Ishikawa (cell line): ENCODE data around the gene PIP4K2A.

Source experiments
- CEBPB ChIP-seq: IDR thresholded peaks from 2 replicates; pipeline ENCODE4 v1.6.1; 2012
- CREB1 ChIP-seq: IDR thresholded peaks from 2 replicates; pipeline ENCODE4 v1.6.1; 2012; ENCODE audit warnings: low read depth
- EGR1 ChIP-seq: IDR thresholded peaks from 2 replicates; pipeline ENCODE4 v1.6.1; 2012
- EP300 ChIP-seq: IDR thresholded peaks from 2 replicates; pipeline ENCODE4 v1.6.1; 2012; ENCODE audit warnings: borderline replicate concordance
- FOXM1 ChIP-seq: IDR thresholded peaks from 2 replicates; pipeline ENCODE4 v1.6.1; 2012; ENCODE audit warnings: low read depth, borderline replicate concordance
- MAX ChIP-seq: IDR thresholded peaks from 2 replicates; pipeline ENCODE4 v1.6.1; 2012
- NFIC ChIP-seq: IDR thresholded peaks from 2 replicates; pipeline ENCODE4 v1.6.1; 2012
- RAD21 ChIP-seq: IDR thresholded peaks from 2 replicates; pipeline ENCODE4 v1.6.1; 2012; ENCODE audit warnings: low read depth
- REST ChIP-seq: IDR thresholded peaks from 2 replicates; pipeline ENCODE4 v1.6.1; 2012; ENCODE audit warnings: low read depth, mild to moderate bottlenecking
- TAF1 ChIP-seq: IDR thresholded peaks from 2 replicates; pipeline ENCODE4 v1.6.1; 2012; ENCODE audit warnings: low read depth, mild to moderate bottlenecking
- TCF12 ChIP-seq: IDR thresholded peaks from 2 replicates; pipeline ENCODE4 v1.6.1; 2012; ENCODE audit warnings: low read depth
- TEAD4 ChIP-seq: IDR thresholded peaks from 2 replicates; pipeline ENCODE4 v1.6.1; 2012
- YY1 ChIP-seq: IDR thresholded peaks from 2 replicates; pipeline ENCODE4 v1.6.1; 2012; ENCODE audit warnings: low read depth
- ZBTB7A ChIP-seq: IDR thresholded peaks from 2 replicates; pipeline ENCODE4 v1.6.1; 2012; ENCODE audit warnings: low read depth

GRCh38 chr10:22580711-22581110 lies 133.7 kb downstream of the PIP4K2A start:
- TF ChIP-seq TAF1, result no peak
- TF ChIP-seq EP300, result no peak
- no peak for TF ChIP-seq FOXM1
- no peak for TF ChIP-seq CEBPB
- TF ChIP-seq RAD21, result no peak
- no peak for TF ChIP-seq TCF12
- TF ChIP-seq REST, result no peak
- no peak for TF ChIP-seq MAX
- no peak for TF ChIP-seq NFIC
- TF ChIP-seq EGR1, result no peak
- TF ChIP-seq CREB1, result no peak
- TF ChIP-seq ZBTB7A, result no peak
- no peak for TF ChIP-seq TEAD4
- no peak for TF ChIP-seq YY1
